Endothelial cell of umbilical vein (primary cell): ENCODE measurements around the gene THG1L. TPM values are rescaled to one million over a fixed set of nuclear protein-coding genes. Genes with fewer than 3 reads are reported as not detected.

Experiments used
- BruUV-seq: library from RNA; stranded (reverse); fragments of 400-500 nt; replicated peaks from 2 replicates; lab custom pipeline; 2021; lab: Mats Ljungman, UMichigan
- CTCF ChIA-PET: fragments of 300-600, 350-600 bp; sonication (Branson Sonifier 250); formaldehyde crosslinking; loops from one replicate; lab custom pipeline; 2021; ENCODE audit warnings: antibody characterized with exemption, inconsistent platforms; lab: Charles Lee
- POLR2A ChIA-PET: fragments of 300-600, 350-600 bp; sonication (Branson Sonifier 250); formaldehyde crosslinking; loops from one replicate; lab custom pipeline; 2021; ENCODE audit warnings: antibody characterized with exemption, inconsistent platforms; lab: Charles Lee
- DNase-seq: peaks from one replicate; pipeline ENCODE4 v3.0.0-alpha.2; 2011; ENCODE audit warnings: low read depth, low spot score
- FAIRE-seq: peaks from 2 replicates; lab custom pipeline; 2011; peaks lifted over from hg19 to GRCh38; lab: Jason Lieb, UNC
- H2AFZ ChIP-seq: 2 replicates; pipeline ENCODE4 v1.6.0; 2012; ENCODE audit warnings: low read depth, low read length, control low read depth, inconsistent platforms
- H3K27ac ChIP-seq: 2 replicates; pipeline ENCODE4 v1.5.1; 2011; ENCODE audit warnings: low read depth, mild to moderate bottlenecking, control low read depth, low read length, moderate library complexity; ENCODE audit not compliant: insufficient read depth
- H3K27me3 ChIP-seq, 2 experiments: 2 replicates each; pipeline versions ENCODE4 v1.6.0 to v1.6.1; 2011; ENCODE audit warnings: low read length in 2 of 2, mixed read lengths in 1 of 2; ENCODE audit not compliant: control insufficient read depth in 2 of 2, insufficient read depth in 2 of 2
- H3K36me3 ChIP-seq, 2 experiments: 2 replicates in 1 of 2; 3 replicates in 1 of 2; pipeline ENCODE4 v1.5.1; 2011; ENCODE audit warnings: low read length in 2 of 2, mild to moderate bottlenecking in 1 of 2, moderate library complexity in 1 of 2; ENCODE audit not compliant: control insufficient read depth in 2 of 2, insufficient read depth in 2 of 2; ENCODE audit errors: extremely low read depth in 1 of 2
- H3K4me1 ChIP-seq: 3 replicates; pipeline ENCODE4 v1.5.1; 2011; ENCODE audit warnings: mild to moderate bottlenecking, low read length; ENCODE audit not compliant: control insufficient read depth, insufficient read depth; ENCODE audit errors: extremely low read depth
- H3K4me2 ChIP-seq: 2 replicates; pipeline ENCODE4 v1.6.1; 2011; ENCODE audit warnings: low read length, control low read depth, mixed read lengths; ENCODE audit not compliant: insufficient read depth
- H3K4me3 ChIP-seq, 3 experiments: fragments of 200-600 bp in 1 of 3; sonication (generic), shearing (Covaris generic) in 1 of 3; replicated peaks in 1 of 3; 2 replicates each; pipeline ENCODE4 v1.5.1; 2011 to 2016; ENCODE audit warnings: control low read depth in 3 of 3, low read length in 3 of 3, mild to moderate bottlenecking in 2 of 3, inconsistent platforms in 1 of 3, low read depth in 1 of 3, moderate library complexity in 1 of 3; ENCODE audit not compliant: insufficient read depth in 1 of 3
- H3K79me2 ChIP-seq: 2 replicates; pipeline ENCODE4 v1.6.0; 2012; ENCODE audit warnings: low read length, inconsistent platforms; ENCODE audit not compliant: control insufficient read depth, insufficient read depth
- H3K9ac ChIP-seq: replicated peaks from 2 replicates; pipeline ENCODE3; 2011; ENCODE audit warnings: low read length, control low read depth; ENCODE audit not compliant: insufficient read depth; ENCODE audit errors: extremely low read depth
- H3K9me1 ChIP-seq: replicated peaks from 3 replicates; pipeline ENCODE4 v1.6.0; 2011; ENCODE audit warnings: mild to moderate bottlenecking, low read length; ENCODE audit not compliant: control insufficient read depth, insufficient read depth; ENCODE audit errors: extremely low read depth
- H3K9me3 ChIP-seq: replicated peaks from 2 replicates; pipeline ENCODE4 v1.5.1; 2012; ENCODE audit warnings: low read length, inconsistent platforms; ENCODE audit not compliant: control insufficient read depth, insufficient read depth
- H4K20me1 ChIP-seq: replicated peaks from 2 replicates; pipeline ENCODE3; 2011; ENCODE audit warnings: mild to moderate bottlenecking, low read length; ENCODE audit not compliant: control insufficient read depth, insufficient read depth; ENCODE audit errors: extremely low read depth
- CTCF ChIP-seq, 2 donors: IDR thresholded peaks; 1 replicate in 1 of 2; 2 replicates in 1 of 2; pipeline ENCODE4 v1.5.1; 2011; ENCODE audit warnings: low read length in 2 of 2, mild to moderate bottlenecking in 2 of 2, moderate library complexity in 2 of 2, control low read depth in 1 of 2, inconsistent platforms in 1 of 2, low read depth in 1 of 2; ENCODE audit not compliant: insufficient read depth in 1 of 2; ENCODE audit errors: extremely low read depth in 1 of 2
- EZH2 ChIP-seq: IDR thresholded peaks from 2 replicates; pipeline ENCODE4 v1.6.1; 2012; ENCODE audit warnings: borderline replicate concordance, low read depth, mild to moderate bottlenecking, moderate library complexity, low read length, inconsistent platforms; ENCODE audit not compliant: severe bottlenecking
- FOS ChIP-seq: IDR thresholded peaks from 2 replicates; pipeline ENCODE4 v1.6.1; 2011; ENCODE audit warnings: mild to moderate bottlenecking, low read length, moderate library complexity, borderline replicate concordance; ENCODE audit not compliant: insufficient read depth
- GATA2 ChIP-seq: IDR thresholded peaks from 2 replicates; pipeline ENCODE4 v1.7.0; 2011; ENCODE audit warnings: low read depth, mild to moderate bottlenecking, moderate library complexity, mixed read lengths, low read length; ENCODE audit not compliant: insufficient read length, insufficient read depth
- JUN ChIP-seq: IDR thresholded peaks from 2 replicates; pipeline ENCODE4 v1.6.1; 2011; ENCODE audit warnings: borderline replicate concordance, low read depth; ENCODE audit not compliant: insufficient read length, insufficient read depth
- MAX ChIP-seq: IDR thresholded peaks from 2 replicates; pipeline ENCODE4 v1.6.1; 2011; ENCODE audit not compliant: insufficient read depth, insufficient read length
- MYC ChIP-seq: IDR thresholded peaks from one replicate; pipeline ENCODE4 v1.6.1; 2011; ENCODE audit warnings: mild to moderate bottlenecking, low read depth, low read length
- POLR2A ChIP-seq: IDR thresholded peaks from 2 replicates; pipeline ENCODE4 v1.6.1; 2012; ENCODE audit warnings: low read depth, mild to moderate bottlenecking, control low read depth, low read length
- POLR2AphosphoS5 ChIP-seq: IDR thresholded peaks from 2 replicates; pipeline ENCODE4 v1.6.1; 2012; ENCODE audit warnings: low read depth, mild to moderate bottlenecking, control low read depth, low read length, moderate library complexity; ENCODE audit not compliant: insufficient read depth
- dilution Hi-C: fragments of 300-500 bp; cut with MboI; formaldehyde crosslinking; loops from one replicate; pipeline ENCODE4 v1.15.0; 2019; ENCODE audit warnings: low sequenced_read_pairs; ENCODE audit not compliant: extremely low pct_ligation_motif_present
- intact Hi-C: fragments of 100-400 bp; cut with micrococcal nuclease; formaldehyde crosslinking; loops from one replicate; pipeline ENCODE4 v1.10.0; 2022
- polyA plus RNA-seq, 4 experiments: library from polyadenylated mRNA; depleted of rRNA in 3 of 4; stranded (reverse) in 3 of 4; unstranded in 1 of 4; fragments of >200 nt; gene quantifications; 2 replicates each; pipeline versions ENCODE4 v1.2.1 to v1.2.3, GENCODE V29; 2011 to 2012; ENCODE audit warnings: missing spikeins in 1 of 4
- total RNA-seq: library from RNA; stranded (reverse); gene quantifications from 2 replicates; pipeline ENCODE4 v1.2.3, GENCODE V29; 2021

THG1L gene
- total and polyA plus RNA-seq, 2 donors (not counting 3 experiments of a cell fraction or from before 2014, with no cell fraction given), result 4.4 to 7.6 TPM

- no peaks in the 10 kb centered on the region for H3K79me2 ChIP-seq
- H3K4me3 ChIP-seq, result no peak overlapping the region
- FAIRE-seq (no peak), DNase-seq (no peak)
- no peaks in the 10 kb centered on the region for H3K4me1 ChIP-seq
- POLR2A ChIA-PET, result no interaction called here
- no peak overlapping the region for H2AFZ ChIP-seq
- no peaks in the 10 kb centered on the region for H4K20me1 ChIP-seq
- H3K4me2 ChIP-seq, result no peak overlapping the region
- H3K27ac ChIP-seq, result no peak overlapping the region
- TF ChIP-seq JUN (no peak), POLR2A (no peak), FOS (no peak), POLR2AphosphoS5 (no peak)
- BruUV-seq, result no TSS peak
- dilution Hi-C loops (no loop called here), intact Hi-C loops (no loop called here)
- H3K9ac ChIP-seq, result no peak overlapping the region
- H3K9me1 ChIP-seq, result no peaks in the 10 kb centered on the region
- CTCF ChIA-PET, result interaction anchor here (1.0 kb wide), 1 partner anchor 237 kb away, joined by 3 read pairs; no protein-coding TSS in a partner anchor
- H3K36me3 ChIP-seq, result no peaks in the 10 kb centered on the region
- H3K9me3 ChIP-seq, result no peaks in the 10 kb centered on the region
- no peaks in the 10 kb centered on the region for H3K27me3 ChIP-seq
Measured at GRCh38 chr5:157710431-157710830, 20.8 kb upstream of the THG1L start.

- no peak overlapping the region for H3K27ac ChIP-seq
- CTCF ChIA-PET, result interaction anchor here (1.0 kb wide), 1 partner anchor 238 kb away, joined by 3 read pairs; no protein-coding TSS in a partner anchor
- no peaks in the 10 kb centered on the region for H3K27me3 ChIP-seq
- no peaks in the 10 kb centered on the region for H3K9me1 ChIP-seq
- no peak for FAIRE-seq
- DNase-seq, result no peak
- H3K9me3 ChIP-seq, result no peaks in the 10 kb centered on the region
- intact Hi-C loops (no loop called here), dilution Hi-C loops (no loop called here)
- BruUV-seq, result no TSS peak
- POLR2A ChIA-PET, result no interaction called here
- no peaks in the 10 kb centered on the region for H3K79me2 ChIP-seq
- no peak overlapping the region for H2AFZ ChIP-seq
- no peaks in the 10 kb centered on the region for H4K20me1 ChIP-seq
- H3K36me3 ChIP-seq, result no peaks in the 10 kb centered on the region
- H3K4me3 ChIP-seq, result no peak overlapping the region
- H3K4me2 ChIP-seq, result no peak overlapping the region
- H3K9ac ChIP-seq, result no peak overlapping the region
- H3K4me1 ChIP-seq, result no peaks in the 10 kb centered on the region
- TF ChIP-seq EZH2 (no peak), POLR2A (no peak), GATA2 (no peak), POLR2AphosphoS5 (no peak), MAX (no peak), CTCF (IDR thresholded peaks at IDR 0.05; ENCODE audit: extremely low read depth in 1 of 2, insufficient read depth in 1 of 2, low read depth in 1 of 2, low read length in 2 of 2) (no peak), MYC (no peak), FOS (no peak), JUN (no peak)
Measured at GRCh38 chr5:157710882-157711281, 20.3 kb upstream of the THG1L start.
